Testis (tissue), 2 donors: ENCODE measurements around the gene FUT8.

Source experiments
- POLR2A ChIP-seq: fragments of 450-650 bp; IDR thresholded peaks from one replicate; pipeline ENCODE4 v1.6.1; 2017; ENCODE audit warnings: antibody characterized with exemption, mild to moderate bottlenecking, moderate library complexity
- TF ChIP-seq, protein P1 (sequence below), 3 experiments: fragments of 450-650 bp in 2 of 3; fragments of 200-600 bp in 1 of 3; sonication (generic) in 1 of 3; IDR thresholded peaks; one replicate each; pipeline ENCODE4 v1.5.1; 2016 to 2019; ENCODE audit warnings: antibody characterized with exemption in 3 of 3, mild to moderate bottlenecking in 2 of 3, moderate library complexity in 1 of 3

DNA sequence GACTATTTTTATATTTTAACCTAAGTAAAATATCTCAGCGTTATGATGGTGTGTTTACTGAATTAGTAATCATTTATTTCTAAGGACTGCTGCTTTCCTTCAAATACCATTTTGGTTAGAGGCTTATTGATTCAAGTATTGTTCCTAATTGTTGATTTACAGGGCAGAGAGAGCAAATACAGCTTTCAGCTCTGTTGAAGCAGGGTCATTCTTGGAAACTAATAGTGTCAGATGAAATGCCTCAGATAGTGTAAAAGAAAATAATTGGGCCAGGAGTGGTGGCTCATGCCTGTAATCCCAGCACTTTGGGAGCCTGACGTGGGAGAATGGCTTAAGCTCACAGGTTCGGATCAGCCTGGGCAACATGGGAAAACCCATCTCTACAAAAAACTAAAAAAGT is 249.3 kb downstream of the FUT8 start:
- TF ChIP-seq, protein P1, sequence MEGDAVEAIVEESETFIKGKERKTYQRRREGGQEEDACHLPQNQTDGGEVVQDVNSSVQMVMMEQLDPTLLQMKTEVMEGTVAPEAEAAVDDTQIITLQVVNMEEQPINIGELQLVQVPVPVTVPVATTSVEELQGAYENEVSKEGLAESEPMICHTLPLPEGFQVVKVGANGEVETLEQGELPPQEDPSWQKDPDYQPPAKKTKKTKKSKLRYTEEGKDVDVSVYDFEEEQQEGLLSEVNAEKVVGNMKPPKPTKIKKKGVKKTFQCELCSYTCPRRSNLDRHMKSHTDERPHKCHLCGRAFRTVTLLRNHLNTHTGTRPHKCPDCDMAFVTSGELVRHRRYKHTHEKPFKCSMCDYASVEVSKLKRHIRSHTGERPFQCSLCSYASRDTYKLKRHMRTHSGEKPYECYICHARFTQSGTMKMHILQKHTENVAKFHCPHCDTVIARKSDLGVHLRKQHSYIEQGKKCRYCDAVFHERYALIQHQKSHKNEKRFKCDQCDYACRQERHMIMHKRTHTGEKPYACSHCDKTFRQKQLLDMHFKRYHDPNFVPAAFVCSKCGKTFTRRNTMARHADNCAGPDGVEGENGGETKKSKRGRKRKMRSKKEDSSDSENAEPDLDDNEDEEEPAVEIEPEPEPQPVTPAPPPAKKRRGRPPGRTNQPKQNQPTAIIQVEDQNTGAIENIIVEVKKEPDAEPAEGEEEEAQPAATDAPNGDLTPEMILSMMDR (IDR thresholded peaks at IDR 0.05) = no peak
- TF ChIP-seq POLR2A = no peak
